Stimulated activated CD4-positive, alpha-beta T cell treated with anti-CD3 and anti-CD28 coated beads, TNF-alpha, amount 100 ng/mL, for 24 hours (primary cell): Measurements from ENCODE around the gene TSPAN31.
A peak's percentile ranks its signal among the peaks of the same experiment; 100 is the strongest.
"Not testable (repeated sequence)": the region's sequence is repeated elsewhere in the genome, so short reads cannot be mapped to it uniquely, and the experiment has no call there.

ENCODE experiments used
- DNase-seq, 3 experiments: peaks; one replicate each; pipeline ENCODE4 v3.0.0-alpha.2; 2020; ENCODE audit warnings: low read depth in 3 of 3

TSPAN31 gene

GRCh38 chr12:57766464-57767304 is 21.8 kb downstream of the TSPAN31 start, which contains the start of gene CYP27B1:
Gene CYP27B1, minus strand, starts transcription at chr12:57767078. Its CDS starts 37 bp downstream, at chr12:57767041.
- DNase-seq: no peak

GRCh38 chr12:57767305-57767698 is 22.5 kb downstream of the TSPAN31 start:
- DNase-seq: no peak

GRCh38 chr12:57767876-57768275 is 23.0 kb downstream of the TSPAN31 start:
- DNase-seq: no peak

- DNase-seq: no peak
These were observed 24.8 kb downstream of the TSPAN31 start for GRCh38 chr12:57769594-57769993.

GRCh38 chr12:57770734-57771133 is 25.9 kb downstream of the TSPAN31 start:
- no peak for DNase-seq

- peak; percentile 86 to 94 (median 87) for DNase-seq
These were observed 26.5 kb downstream of the TSPAN31 start for GRCh38 chr12:57771236-57771872.

GRCh38 chr12:57771873-57772428 is 27.1 kb downstream of the TSPAN31 start, which contains the start of gene METTL1:
Gene METTL1, minus strand, starts transcription at chr12:57772105. Its CDS starts 22 bp downstream, at chr12:57772083.
- peak; percentile 86 to 95 (median 92) for DNase-seq

GRCh38 chr12:57772429-57773322 is 27.8 kb downstream of the TSPAN31 start, which contains the start of gene EEF1AKMT3:
Gene EEF1AKMT3, plus strand, starts transcription at chr12:57772614. Its CDS starts 111 bp downstream, at chr12:57772725.
- peak in 1 of 3 experiments; percentile 36 for DNase-seq

- not testable (repeated sequence) for DNase-seq
These were observed 29.8 kb downstream of the TSPAN31 start for GRCh38 chr12:57774634-57775033.

GRCh38 chr12:57775044-57775443 is 30.2 kb downstream of the TSPAN31 start:
- DNase-seq: no peak

GRCh38 chr12:57775563-57776246 is 30.9 kb downstream of the TSPAN31 start:
- no peak for DNase-seq

- no peak for DNase-seq
These were observed 31.4 kb downstream of the TSPAN31 start for GRCh38 chr12:57776247-57776587.

GRCh38 chr12:57777367-57777766 is 32.5 kb downstream of the TSPAN31 start:
- DNase-seq: no peak

GRCh38 chr12:57777911-57778310 is 33.1 kb downstream of the TSPAN31 start:
- no peak for DNase-seq

- DNase-seq: no peak
These were observed 34.9 kb downstream of the TSPAN31 start for GRCh38 chr12:57779736-57780135.

- DNase-seq: no peak
These were observed 35.6 kb downstream of the TSPAN31 start for GRCh38 chr12:57780284-57780897.

GRCh38 chr12:57781244-57781643 is 36.4 kb downstream of the TSPAN31 start:
- no peak for DNase-seq

GRCh38 chr12:57781801-57782200 is 37.0 kb downstream of the TSPAN31 start:
- DNase-seq: no peak

GRCh38 chr12:57782243-57782607 is 37.4 kb downstream of the TSPAN31 start:
- DNase-seq: no peak
